ENCODE results near the gene C1QA. TPM values are rescaled to one million over a fixed set of nuclear protein-coding genes. Genes with fewer than 3 reads are reported as not detected.

Gene C1QA, protein sequence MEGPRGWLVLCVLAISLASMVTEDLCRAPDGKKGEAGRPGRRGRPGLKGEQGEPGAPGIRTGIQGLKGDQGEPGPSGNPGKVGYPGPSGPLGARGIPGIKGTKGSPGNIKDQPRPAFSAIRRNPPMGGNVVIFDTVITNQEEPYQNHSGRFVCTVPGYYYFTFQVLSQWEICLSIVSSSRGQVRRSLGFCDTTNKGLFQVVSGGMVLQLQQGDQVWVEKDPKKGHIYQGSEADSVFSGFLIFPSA
- total RNA-seq (0.26 TPM in 1 of 2 replicates, not detected in the other), polyA plus RNA-seq (not detected in 2 replicates), polyA minus RNA-seq (ENCODE audit: low replicate concordance) (not detected in 2 replicates)
- polyA plus RNA-seq (2012) = not detected in 2 replicates

- DNase-seq (ENCODE audit: low read depth in 2 of 2) = no peak
- H3K9me3 ChIP-seq (ENCODE audit: control insufficient read depth, insufficient read depth, low read depth, low read length) = no peaks in the 10 kb centered on the region
- no peak within 1 kb of the TSS for H2AFZ ChIP-seq (ENCODE audit: low read length)
- no peak within 1 kb of the TSS for H3K4me2 ChIP-seq (ENCODE audit: extremely low read depth, insufficient read depth, low read length)
- no peaks in the 10 kb centered on the region for H3K4me1 ChIP-seq (ENCODE audit: control insufficient read depth, extremely low read depth, insufficient read depth, low read length)
- TF ChIP-seq, protein P1, sequence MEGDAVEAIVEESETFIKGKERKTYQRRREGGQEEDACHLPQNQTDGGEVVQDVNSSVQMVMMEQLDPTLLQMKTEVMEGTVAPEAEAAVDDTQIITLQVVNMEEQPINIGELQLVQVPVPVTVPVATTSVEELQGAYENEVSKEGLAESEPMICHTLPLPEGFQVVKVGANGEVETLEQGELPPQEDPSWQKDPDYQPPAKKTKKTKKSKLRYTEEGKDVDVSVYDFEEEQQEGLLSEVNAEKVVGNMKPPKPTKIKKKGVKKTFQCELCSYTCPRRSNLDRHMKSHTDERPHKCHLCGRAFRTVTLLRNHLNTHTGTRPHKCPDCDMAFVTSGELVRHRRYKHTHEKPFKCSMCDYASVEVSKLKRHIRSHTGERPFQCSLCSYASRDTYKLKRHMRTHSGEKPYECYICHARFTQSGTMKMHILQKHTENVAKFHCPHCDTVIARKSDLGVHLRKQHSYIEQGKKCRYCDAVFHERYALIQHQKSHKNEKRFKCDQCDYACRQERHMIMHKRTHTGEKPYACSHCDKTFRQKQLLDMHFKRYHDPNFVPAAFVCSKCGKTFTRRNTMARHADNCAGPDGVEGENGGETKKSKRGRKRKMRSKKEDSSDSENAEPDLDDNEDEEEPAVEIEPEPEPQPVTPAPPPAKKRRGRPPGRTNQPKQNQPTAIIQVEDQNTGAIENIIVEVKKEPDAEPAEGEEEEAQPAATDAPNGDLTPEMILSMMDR (conservative IDR thresholded peaks at IDR 0.05 in 1 of 2, IDR thresholded peaks at IDR 0.05 in 1 of 2; ENCODE audit: low read depth in 1 of 2, low read length in 2 of 2) = no peak
- TF ChIP-seq EZH2 (IDR thresholded peaks at IDR 0.05; ENCODE audit: low read length, missing control alignments) = no peak
- no peaks in the 10 kb centered on the region for H4K20me1 ChIP-seq (ENCODE audit: control insufficient read depth, extremely low read depth, insufficient read depth, low read length)
- peaks cover 7% of the 10 kb centered on the region for H3K27me3 ChIP-seq (ENCODE audit: control insufficient read depth, insufficient read depth, low read length)
- no peaks in the 10 kb centered on the region for H3K79me2 ChIP-seq (ENCODE audit: control insufficient read depth, insufficient read depth, low read length)
- no peak within 1 kb of the TSS for H3K27ac ChIP-seq (ENCODE audit: insufficient read depth, low read length)
- no peak within 1 kb of the TSS for H3K4me3 ChIP-seq (replicated peaks in 1 of 4; ENCODE audit: control extremely low read depth in 1 of 4, insufficient read depth in 1 of 4, low read depth in 3 of 4, low read length in 4 of 4)
- H3K36me3 ChIP-seq (ENCODE audit: control insufficient read depth, insufficient read depth, low read length) = no peaks in the 10 kb centered on the region
- no peak within 1 kb of the TSS for H3K9ac ChIP-seq (ENCODE audit: insufficient read depth, low read length)
Measured at GRCh38 chr1:22636353-22636752, at the start of gene C1QA. Gene C1QA (plus strand): TSS chr1:22636628. CDS start chr1:22637617, 989 bp downstream.

GRCh38 chr1:22587247-22587646 lies 49.2 kb upstream of the C1QA start:
- no peak for DNase-seq (ENCODE audit: low read depth in 2 of 2)
- H3K4me2 ChIP-seq (ENCODE audit: extremely low read depth, insufficient read depth, low read length) = no peak overlapping the region
- no peaks in the 10 kb centered on the region for H4K20me1 ChIP-seq (ENCODE audit: control insufficient read depth, extremely low read depth, insufficient read depth, low read length)
- H3K4me3 ChIP-seq (replicated peaks in 1 of 4; ENCODE audit: control extremely low read depth in 1 of 4, insufficient read depth in 1 of 4, low read depth in 3 of 4, low read length in 4 of 4) = no peak overlapping the region
- TF ChIP-seq, protein P1 (conservative IDR thresholded peaks at IDR 0.05 in 1 of 2, IDR thresholded peaks at IDR 0.05 in 1 of 2; ENCODE audit: low read depth in 1 of 2, low read length in 2 of 2) = no peak
- TF ChIP-seq EZH2 (IDR thresholded peaks at IDR 0.05; ENCODE audit: low read length, missing control alignments) = no peak
- no peak overlapping the region for H3K27ac ChIP-seq (ENCODE audit: insufficient read depth, low read length)
- peaks cover 9% of the 10 kb centered on the region for H3K27me3 ChIP-seq (ENCODE audit: control insufficient read depth, insufficient read depth, low read length)
- H2AFZ ChIP-seq (ENCODE audit: low read length) = no peak overlapping the region
- H3K79me2 ChIP-seq (ENCODE audit: control insufficient read depth, insufficient read depth, low read length) = no peaks in the 10 kb centered on the region
- H3K9me3 ChIP-seq (ENCODE audit: control insufficient read depth, insufficient read depth, low read depth, low read length) = no peaks in the 10 kb centered on the region
- no peak overlapping the region for H3K9ac ChIP-seq (ENCODE audit: insufficient read depth, low read length)
- no peaks in the 10 kb centered on the region for H3K36me3 ChIP-seq (ENCODE audit: control insufficient read depth, insufficient read depth, low read length)
- no peaks in the 10 kb centered on the region for H3K4me1 ChIP-seq (ENCODE audit: control insufficient read depth, extremely low read depth, insufficient read depth, low read length)

DNA sequence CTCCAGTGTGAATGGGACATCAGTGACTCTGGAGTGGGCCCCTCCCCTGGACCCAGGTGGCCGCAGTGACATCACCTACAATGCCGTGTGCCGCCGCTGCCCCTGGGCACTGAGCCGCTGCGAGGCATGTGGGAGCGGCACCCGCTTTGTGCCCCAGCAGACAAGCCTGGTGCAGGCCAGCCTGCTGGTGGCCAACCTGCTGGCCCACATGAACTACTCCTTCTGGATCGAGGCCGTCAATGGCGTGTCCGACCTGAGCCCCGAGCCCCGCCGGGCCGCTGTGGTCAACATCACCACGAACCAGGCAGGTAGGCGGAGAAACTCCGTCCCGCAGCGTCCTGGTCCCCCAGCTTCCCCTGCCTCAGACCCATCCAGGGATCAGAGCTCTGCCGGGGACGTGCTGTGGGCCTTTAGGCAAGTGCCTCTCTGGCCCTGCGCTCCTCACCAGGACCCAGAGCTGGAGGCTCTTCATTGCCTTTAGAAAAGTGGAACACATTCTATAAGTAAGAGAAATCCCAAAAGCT lies 47.5 kb upstream of the C1QA start:
- Histone ChIP-seq H3K27me3 (ENCODE audit: control insufficient read depth, insufficient read depth, low read length) (peaks cover 9% of the 10 kb centered on the region), H3K9ac (ENCODE audit: insufficient read depth, low read length) (no peak overlapping the region), H3K36me3 (ENCODE audit: control insufficient read depth, insufficient read depth, low read length) (no peaks in the 10 kb centered on the region), H3K4me1 (ENCODE audit: control insufficient read depth, extremely low read depth, insufficient read depth, low read length) (no peaks in the 10 kb centered on the region), H3K27ac (ENCODE audit: insufficient read depth, low read length) (no peak overlapping the region), H3K4me3 (replicated peaks in 1 of 4; ENCODE audit: control extremely low read depth in 1 of 4, insufficient read depth in 1 of 4, low read depth in 3 of 4, low read length in 4 of 4) (no peak overlapping the region), H4K20me1 (ENCODE audit: control insufficient read depth, extremely low read depth, insufficient read depth, low read length) (no peaks in the 10 kb centered on the region), H3K4me2 (ENCODE audit: extremely low read depth, insufficient read depth, low read length) (no peak overlapping the region), H3K79me2 (ENCODE audit: control insufficient read depth, insufficient read depth, low read length) (no peaks in the 10 kb centered on the region), H2AFZ (ENCODE audit: low read length) (no peak overlapping the region), H3K9me3 (ENCODE audit: control insufficient read depth, insufficient read depth, low read depth, low read length) (no peaks in the 10 kb centered on the region)
- TF ChIP-seq, protein P1 (conservative IDR thresholded peaks at IDR 0.05 in 1 of 2, IDR thresholded peaks at IDR 0.05 in 1 of 2; ENCODE audit: low read depth in 1 of 2, low read length in 2 of 2) = no peak
- DNase-seq (ENCODE audit: low read depth in 2 of 2) = no peak

All from fibroblast of lung (primary cell).